C1 segment of cervical spinal cord (tissue), 14 donors: ENCODE measurements around the gene CMC2.
A peak's percentile ranks its signal among the peaks of the same experiment; 100 is the strongest.

ENCODE experiments used
- DNase-seq, 14 donors: peaks; one replicate each; lab custom pipeline; 2025; lab: John Stamatoyannopoulos, UW

Gene CMC2

GRCh38 chr16:80974649-80975376, 31.9 kb downstream of the CMC2 start:
- peak in 1 of 14 donors; percentile 49 for DNase-seq

GRCh38 chr16:80973991-80974390, 32.7 kb downstream of the CMC2 start:
- DNase-seq: no peak

- DNase-seq: no peak
Measured at GRCh38 chr16:80972611-80973010, 34.1 kb downstream of the CMC2 start.

- peak in 1 of 14 donors; percentile 49 for DNase-seq
Measured at GRCh38 chr16:80971819-80972218, 34.9 kb downstream of the CMC2 start.

GRCh38 chr16:80969114-80969484, 37.6 kb downstream of the CMC2 start:
- DNase-seq: no peak

- DNase-seq: no peak
Measured at GRCh38 chr16:80968386-80969113, 38.1 kb downstream of the CMC2 start.

- DNase-seq: no peak
Measured at GRCh38 chr16:80966617-80967016, 40.1 kb downstream of the CMC2 start.

GRCh38 chr16:80964351-80964750, 42.3 kb downstream of the CMC2 start:
- no peak for DNase-seq

GRCh38 chr16:80962879-80963278, 43.8 kb downstream of the CMC2 start:
- no peak for DNase-seq

- no peak for DNase-seq
Measured at GRCh38 chr16:80958284-80958683, 48.4 kb downstream of the CMC2 start.

- no peak for DNase-seq
Measured at GRCh38 chr16:80954985-80955384, 51.7 kb downstream of the CMC2 start.

- DNase-seq: peak in 9 of 14 donors; percentile 3 to 48 (median 15)
Measured at GRCh38 chr16:80948886-80949493, 57.7 kb downstream of the CMC2 start.

- peak in 7 of 14 donors; percentile 3 to 34 (median 13) for DNase-seq
Measured at GRCh38 chr16:80947708-80948625, 58.7 kb downstream of the CMC2 start.

- DNase-seq: no peak
Measured at GRCh38 chr16:80947239-80947638, 59.4 kb downstream of the CMC2 start.

GRCh38 chr16:80946481-80946880, 60.2 kb downstream of the CMC2 start:
- no peak for DNase-seq

GRCh38 chr16:80940069-80940856, 66.4 kb downstream of the CMC2 start:
- DNase-seq: no peak

- DNase-seq: no peak
Measured at GRCh38 chr16:80938879-80939260, 67.8 kb downstream of the CMC2 start.

GRCh38 chr16:80938004-80938878, 68.4 kb downstream of the CMC2 start:
- DNase-seq: peak in 2 of 14 donors; percentile 1 to 2

GRCh38 chr16:80936410-80936809, 70.3 kb downstream of the CMC2 start:
- no peak for DNase-seq

- no peak for DNase-seq
Measured at GRCh38 chr16:80935691-80936090, 71.0 kb downstream of the CMC2 start.
